Liver (tissue), 9 donors: ENCODE data around the gene ST6GALNAC5. TPM values are rescaled to one million over a fixed set of nuclear protein-coding genes. Genes with fewer than 3 reads are reported as not detected.

Experiments
- DNase-seq: peaks from one replicate; pipeline ENCODE4 v3.0.0-alpha.2; 2017; ENCODE audit warnings: low spot score
- H3K27ac ChIP-seq, 2 donors: one replicate each; pipeline ENCODE4 v1.7.0; 2013; ENCODE audit warnings: inconsistent platforms in 2 of 2, low read length in 2 of 2, control low read depth in 1 of 2, low read depth in 1 of 2, mild to moderate bottlenecking in 1 of 2
- H3K27me3 ChIP-seq, 4 donors: one replicate each; pipeline versions ENCODE4 v1.6.1 to v1.7.0; 2013; ENCODE audit warnings: low read length in 3 of 4, inconsistent platforms in 1 of 4, mild to moderate bottlenecking in 1 of 4, moderate library complexity in 1 of 4; ENCODE audit not compliant: control insufficient read depth in 4 of 4, insufficient read depth in 4 of 4
- H3K36me3 ChIP-seq, 4 donors: one replicate each; pipeline versions ENCODE4 v1.6.1 to v1.7.0; 2013; ENCODE audit warnings: low read length in 3 of 4, mild to moderate bottlenecking in 3 of 4, low read depth in 1 of 4, moderate library complexity in 1 of 4; ENCODE audit not compliant: control insufficient read depth in 4 of 4, insufficient read depth in 3 of 4
- H3K4me1 ChIP-seq, 4 donors: one replicate each; pipeline versions ENCODE4 v1.6.1 to v1.7.0; 2013; ENCODE audit warnings: low read length in 3 of 4, mild to moderate bottlenecking in 3 of 4, moderate library complexity in 1 of 4; ENCODE audit not compliant: control insufficient read depth in 4 of 4, insufficient read depth in 4 of 4
- H3K4me3 ChIP-seq, 3 donors: one replicate each; pipeline versions ENCODE4 v1.6.1 to v1.7.0; 2013; ENCODE audit warnings: low read length in 3 of 3, control low read depth in 1 of 3, low read depth in 1 of 3, mild to moderate bottlenecking in 1 of 3
- H3K9ac ChIP-seq, 2 donors: one replicate each; pipeline ENCODE4 v1.7.0; 2013; ENCODE audit warnings: low read length in 2 of 2, mild to moderate bottlenecking in 2 of 2, moderate library complexity in 2 of 2, control low read depth in 1 of 2, low read depth in 1 of 2
- H3K9me3 ChIP-seq, 4 donors: one replicate each; pipeline versions ENCODE4 v1.6.1 to v1.7.0; 2013; ENCODE audit warnings: low read length in 3 of 4; ENCODE audit not compliant: control insufficient read depth in 4 of 4
- EGR1 ChIP-seq, 2 donors: IDR thresholded peaks; 2 replicates each; pipeline ENCODE4 v1.6.1; 2016 to 2018; ENCODE audit warnings: antibody characterized with exemption in 2 of 2, low read depth in 2 of 2
- FOXA1 ChIP-seq: IDR thresholded peaks from 2 replicates; pipeline ENCODE4 v1.6.1; 2016; ENCODE audit warnings: antibody characterized with exemption
- FOXA2 ChIP-seq: IDR thresholded peaks from 2 replicates; pipeline ENCODE4 v1.6.1; 2016; ENCODE audit warnings: antibody characterized with exemption
- GABPA ChIP-seq, 2 donors: IDR thresholded peaks in 1 of 2; conservative IDR thresholded peaks in 1 of 2; 2 replicates each; pipeline ENCODE4 v1.6.1; 2016; ENCODE audit warnings: antibody characterized with exemption in 2 of 2, mild to moderate bottlenecking in 1 of 2, moderate library complexity in 1 of 2
- HNF4A ChIP-seq, 2 donors: conservative IDR thresholded peaks; 2 replicates each; pipeline ENCODE4 v1.6.1; 2016; ENCODE audit warnings: antibody characterized with exemption in 2 of 2, mild to moderate bottlenecking in 2 of 2
- HNF4G ChIP-seq: IDR thresholded peaks from 2 replicates; pipeline ENCODE4 v1.6.1; 2016; ENCODE audit warnings: antibody characterized with exemption
- JUND ChIP-seq, 2 donors: IDR thresholded peaks; 2 replicates each; pipeline ENCODE4 v1.6.1; 2016; ENCODE audit warnings: antibody characterized with exemption in 2 of 2
- MAX ChIP-seq: IDR thresholded peaks from 2 replicates; pipeline ENCODE4 v1.6.1; 2016; ENCODE audit warnings: antibody characterized with exemption
- NR2F2 ChIP-seq: IDR thresholded peaks from 2 replicates; pipeline ENCODE4 v1.6.1; 2016; ENCODE audit warnings: antibody characterized with exemption
- RAD21 ChIP-seq, 2 donors: IDR thresholded peaks; 2 replicates each; pipeline ENCODE4 v1.6.1; 2016; ENCODE audit warnings: antibody characterized with exemption in 2 of 2, mild to moderate bottlenecking in 2 of 2
- RXRA ChIP-seq, 2 donors: IDR thresholded peaks; 2 replicates each; pipeline ENCODE4 v1.6.1; 2017 to 2018; ENCODE audit warnings: antibody characterized with exemption in 2 of 2, mild to moderate bottlenecking in 1 of 2
- SP1 ChIP-seq: IDR thresholded peaks from 2 replicates; pipeline ENCODE4 v1.6.1; 2018; ENCODE audit warnings: antibody characterized with exemption, mild to moderate bottlenecking
- YY1 ChIP-seq: IDR thresholded peaks from 2 replicates; pipeline ENCODE4 v1.6.1; 2016; ENCODE audit warnings: antibody characterized with exemption, mild to moderate bottlenecking
- whole genome bisulfite sequencing: extraction: QIAGEN DNeasy Blood & Tissue Kit; methylation state at CpG from one replicate; pipeline ENCODE4 v1.1.7; 2013; 5-methylcytosine and 5-hydroxymethylcytosine counted together
- polyA plus RNA-seq, 2 donors: library from polyadenylated mRNA; stranded (reverse) in 1 of 2; unstranded in 1 of 2; fragments of 200-250 nt in 1 of 2; fragments of >200 nt in 1 of 2; fragmentation: Nextera tagmentation in 1 of 2; extraction: Ambion mirVana in 1 of 2; gene quantifications; one replicate each; pipeline versions ENCODE4 v1.2.1 to v1.2.3, GENCODE V29; 2013 to 2015
- total RNA-seq, 2 donors: library from RNA; depleted of rRNA; stranded (reverse); fragments of >200 nt; gene quantifications; one replicate each; pipeline ENCODE4 v1.2.3, GENCODE V29; 2014
- TF ChIP-seq, protein P1 (sequence below): IDR thresholded peaks from 2 replicates; pipeline ENCODE4 v1.6.1; 2016; ENCODE audit warnings: antibody characterized with exemption
- donor health status: healthy.
- donor health status: healthy.
- donor health status: healthy.
- donor health status: healthy.
- donor health status: healthy.

Gene ST6GALNAC5
- total and polyA plus RNA-seq, 4 donors = 0.09 to 0.17 TPM; not detected in 2

DNA sequence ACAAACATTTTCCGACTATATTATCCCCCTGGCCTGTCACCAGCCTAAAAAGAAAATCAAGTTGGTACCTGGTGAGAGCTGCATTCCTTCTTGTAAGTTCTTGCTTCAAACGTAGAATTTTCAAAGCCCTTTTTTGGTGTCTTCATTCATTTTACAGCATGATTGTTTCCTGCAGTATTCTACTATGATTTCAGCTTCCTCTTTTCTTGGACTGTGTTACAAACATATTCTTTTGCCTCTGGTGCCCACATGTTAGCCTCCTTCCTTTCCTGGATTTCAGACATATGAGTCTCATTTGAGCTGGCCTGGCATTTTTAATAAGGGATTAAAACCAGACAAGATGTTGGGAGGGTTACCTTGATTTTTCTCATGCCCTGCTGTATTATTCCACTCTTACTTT lies 209.5 kb downstream of the ST6GALNAC5 start:
- WGBS = 77% methylated on average over 2 of the region's 2 CpGs
- Histone ChIP-seq H3K4me1 (no peaks in the 10 kb centered on the region), H3K27me3 (no peaks in the 10 kb centered on the region), H3K4me3 (no peak overlapping the region), H3K9me3 (no peaks in the 10 kb centered on the region), H3K27ac (no peak overlapping the region), H3K36me3 (no peaks in the 10 kb centered on the region), H3K9ac (no peak overlapping the region)
- no peak for DNase-seq
- no peak for TF ChIP-seq MAX
- no peak for TF ChIP-seq GABPA (IDR thresholded peaks at IDR 0.05 in 1 of 2, conservative IDR thresholded peaks at IDR 0.05 in 1 of 2)
- TF ChIP-seq RAD21 (IDR thresholded peaks at IDR 0.05) = no peak
- TF ChIP-seq FOXA1 = no peak
- no peak for TF ChIP-seq YY1
- TF ChIP-seq SP1 = no peak
- no peak for TF ChIP-seq NR2F2
- no peak for TF ChIP-seq EGR1 (IDR thresholded peaks at IDR 0.05; ENCODE audit: low read depth in 2 of 2)
- no peak for TF ChIP-seq RXRA (IDR thresholded peaks at IDR 0.05)
- TF ChIP-seq HNF4G = no peak

DNA sequence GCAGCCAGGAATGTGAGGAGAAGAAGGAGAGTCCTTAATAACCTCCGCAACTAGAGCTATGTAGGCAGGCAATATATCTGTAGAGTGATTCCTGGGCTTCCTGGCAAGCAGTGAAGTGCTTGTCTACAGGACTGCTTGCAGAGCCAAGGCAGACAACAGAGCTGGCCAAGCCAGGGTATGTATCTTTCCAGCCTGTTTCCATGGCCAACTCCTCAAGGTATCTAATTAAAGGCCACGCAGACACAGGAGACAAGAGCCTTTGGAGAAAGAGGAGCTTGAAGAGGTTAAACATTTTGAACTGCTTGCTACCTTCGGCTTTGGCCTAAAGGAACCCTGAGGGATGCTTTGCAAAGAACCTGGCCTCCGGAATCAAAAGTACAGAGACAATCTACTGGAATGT lies 214.6 kb downstream of the ST6GALNAC5 start:
- no peak for DNase-seq
- WGBS = 90% methylated on average over 4 of the region's 4 CpGs
- TF ChIP-seq, protein P1, sequence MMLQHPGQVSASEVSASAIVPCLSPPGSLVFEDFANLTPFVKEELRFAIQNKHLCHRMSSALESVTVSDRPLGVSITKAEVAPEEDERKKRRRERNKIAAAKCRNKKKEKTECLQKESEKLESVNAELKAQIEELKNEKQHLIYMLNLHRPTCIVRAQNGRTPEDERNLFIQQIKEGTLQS = no peak
- no peak for TF ChIP-seq JUND (IDR thresholded peaks at IDR 0.05)
- TF ChIP-seq FOXA2 = no peak
- no peak for TF ChIP-seq EGR1 (IDR thresholded peaks at IDR 0.05; ENCODE audit: low read depth in 2 of 2)
- Histone ChIP-seq H3K4me3 (no peak overlapping the region), H3K36me3 (no peaks in the 10 kb centered on the region), H3K27me3 (no peaks in the 10 kb centered on the region), H3K27ac (no peak overlapping the region), H3K9ac (no peak overlapping the region), H3K9me3 (no peaks in the 10 kb centered on the region), H3K4me1 (peaks cover 0 to 7% (median 3%) of the 10 kb centered on the region in 4 donors)

- Histone ChIP-seq H3K27ac (no peak overlapping the region), H3K9me3 (no peaks in the 10 kb centered on the region), H3K9ac (no peak overlapping the region), H3K36me3 (peaks cover 0 to 2% (median 0%) of the 10 kb centered on the region in 4 donors), H3K4me3 (no peak overlapping the region), H3K27me3 (no peaks in the 10 kb centered on the region), H3K4me1 (peaks cover 0 to 7% (median 3%) of the 10 kb centered on the region in 4 donors)
- WGBS = 76% methylated on average over 2 of the region's 2 CpGs
- TF ChIP-seq, protein P1 = no peak
- no peak for DNase-seq
Observed at GRCh38 chr1:77084457-77084856, 217.2 kb downstream of the ST6GALNAC5 start.

GRCh38 chr1:77085109-77085508 lies 217.8 kb downstream of the ST6GALNAC5 start:
- Histone ChIP-seq H3K4me1 (peaks cover 0 to 7% (median 3%) of the 10 kb centered on the region in 4 donors), H3K27ac (no peak overlapping the region), H3K9me3 (no peaks in the 10 kb centered on the region), H3K4me3 (no peak overlapping the region), H3K36me3 (peaks cover 0 to 2% (median 0%) of the 10 kb centered on the region in 4 donors), H3K27me3 (no peaks in the 10 kb centered on the region), H3K9ac (no peak overlapping the region)
- TF ChIP-seq FOXA2 (no peak), JUND (IDR thresholded peaks at IDR 0.05) (no peak), NR2F2 (no peak), HNF4A (conservative IDR thresholded peaks at IDR 0.05) (peak; percentile 41 to 43), RXRA (IDR thresholded peaks at IDR 0.05) (peak; percentile 12), SP1 (no peak)
- WGBS = 49% methylated on average over 1 of the region's 1 CpG
- no peak for DNase-seq
